A673 (cell line): Measurements from ENCODE around the gene CCDC154. TPM values are rescaled to one million over a fixed set of nuclear protein-coding genes. Genes with fewer than 3 reads are reported as not detected.

Experiments
- BruUV-seq: library from RNA; stranded (reverse); fragments of 400-500 nt; replicated peaks from 2 replicates; lab custom pipeline; 2021; lab: Mats Ljungman, UMichigan
- CTCF ChIA-PET: fragments of 300-600 bp; sonication (Branson Sonifier 250); formaldehyde crosslinking; loops from one replicate; lab custom pipeline; 2022; ENCODE audit warnings: antibody characterized with exemption; lab: Charles Lee
- POLR2A ChIA-PET: fragments of 300-600 bp; sonication (Branson Sonifier 250); formaldehyde crosslinking; loops from one replicate; lab custom pipeline; 2022; ENCODE audit warnings: antibody characterized with exemption; ENCODE audit not compliant: low non-redundant PET; lab: Charles Lee
- DNase-seq: peaks from one replicate; pipeline ENCODE4 v3.0.0-alpha.2; 2015; ENCODE audit warnings: low spot score
- H3K27ac ChIP-seq: fragments of 200-600 bp; sonication (generic); 2 replicates; pipeline ENCODE4 v1.5.1; 2016; ENCODE audit warnings: mixed run types, low read depth, mild to moderate bottlenecking, mixed read lengths, antibody characterized with exemption, low read length; ENCODE audit not compliant: poor library complexity, severe bottlenecking
- H3K27me3 ChIP-seq: fragments of 200-600 bp; sonication (generic); replicated peaks from 2 replicates; pipeline ENCODE4 v1.6.1; 2017; ENCODE audit warnings: mixed run types, low read depth, mild to moderate bottlenecking, mixed read lengths, antibody characterized with exemption, low read length; ENCODE audit not compliant: insufficient read depth, poor library complexity
- H3K36me3 ChIP-seq: fragments of 200-600 bp; sonication (generic); 2 replicates; pipeline ENCODE4 v1.6.1; 2016; ENCODE audit warnings: mixed run types, mild to moderate bottlenecking, mixed read lengths, antibody characterized with exemption, low read length; ENCODE audit not compliant: insufficient read depth, poor library complexity, severe bottlenecking
- H3K4me1 ChIP-seq: fragments of 200-600 bp; sonication (generic); 2 replicates; pipeline ENCODE4 v1.6.1; 2017; ENCODE audit warnings: mixed run types, mild to moderate bottlenecking, mixed read lengths, antibody characterized with exemption, low read length; ENCODE audit not compliant: insufficient read depth, poor library complexity, severe bottlenecking
- H3K4me3 ChIP-seq: fragments of 200-600 bp; sonication (generic); 2 replicates; pipeline ENCODE4 v1.5.1; 2016; ENCODE audit warnings: low read depth, mixed run types, mild to moderate bottlenecking, mixed read lengths, low read length; ENCODE audit not compliant: poor library complexity, severe bottlenecking
- H3K9me3 ChIP-seq: fragments of 200-600 bp; sonication (generic); 2 replicates; pipeline ENCODE4 v1.6.1; 2016; ENCODE audit warnings: mixed run types, low read depth, mild to moderate bottlenecking, mixed read lengths, antibody characterized with exemption, low read length; ENCODE audit not compliant: poor library complexity, severe bottlenecking
- CTCF ChIP-seq: fragments of 300-800, 200-600 bp; sonication (generic); conservative IDR thresholded peaks from 2 replicates; pipeline ENCODE4 v1.5.1; 2017; ENCODE audit warnings: low read depth, mild to moderate bottlenecking, antibody characterized with exemption, low read length, moderate library complexity, mixed read lengths
- EZH2 ChIP-seq: fragments of 200-600 bp; sonication (generic); IDR thresholded peaks from 2 replicates; pipeline ENCODE4 v1.6.1; 2017; ENCODE audit warnings: borderline replicate concordance, low read depth, mild to moderate bottlenecking, mixed read lengths, antibody characterized with exemption, low read length; ENCODE audit not compliant: poor library complexity, severe bottlenecking
- intact Hi-C: fragments of 100-400 bp; cut with micrococcal nuclease; formaldehyde crosslinking; loops from one replicate; pipeline ENCODE4 v1.10.0; 2022; ENCODE audit not compliant: unreplicated experiment
- total RNA-seq: library from RNA; stranded (reverse); gene quantifications from 2 replicates; pipeline ENCODE4 v1.2.3, GENCODE V29; 2021

The CCDC154 gene
- total RNA-seq, 1 experiment from 2014 or later: 1.2 TPM

- intact Hi-C loops: no loop called here
- Histone ChIP-seq H3K4me3 (no peak overlapping the region), H3K27ac (no peak overlapping the region), H3K9me3 (no peaks in the 10 kb centered on the region), H3K4me1 (no peaks in the 10 kb centered on the region), H3K27me3 (no peaks in the 10 kb centered on the region), H3K36me3 (no peaks in the 10 kb centered on the region)
- BruUV-seq: no TSS peak
- TF ChIP-seq EZH2: no peak
- TF ChIP-seq CTCF: no peak
- CTCF ChIA-PET: interaction anchor here (0.5 kb wide), 1 partner anchor 21 kb away, joined by 9 read pairs; no protein-coding TSS in a partner anchor
- DNase-seq: no peak
- POLR2A ChIA-PET: interaction anchor here (0.6 kb wide), 1 partner anchor 132 kb away, joined by 3 read pairs; no protein-coding TSS in a partner anchor
Observed at GRCh38 chr16:1464196-1464893, 20.0 kb upstream of the CCDC154 start.

GRCh38 chr16:1461146-1461545 is 16.8 kb upstream of the CCDC154 start:
- no peak overlapping the region for H3K27ac ChIP-seq
- H3K27me3 ChIP-seq: no peaks in the 10 kb centered on the region
- no peak overlapping the region for H3K4me3 ChIP-seq
- POLR2A ChIA-PET: no interaction called here
- intact Hi-C loops: no loop called here
- no peaks in the 10 kb centered on the region for H3K9me3 ChIP-seq
- TF ChIP-seq EZH2 (no peak), CTCF (no peak)
- no peak for DNase-seq
- no peaks in the 10 kb centered on the region for H3K36me3 ChIP-seq
- no TSS peak for BruUV-seq
- CTCF ChIA-PET: no interaction called here
- no peaks in the 10 kb centered on the region for H3K4me1 ChIP-seq

- intact Hi-C loops: no loop called here
- Histone ChIP-seq H3K27ac (no peak overlapping the region), H3K27me3 (no peaks in the 10 kb centered on the region), H3K4me3 (no peak overlapping the region), H3K4me1 (no peaks in the 10 kb centered on the region), H3K9me3 (no peaks in the 10 kb centered on the region), H3K36me3 (no peaks in the 10 kb centered on the region)
- DNase-seq: no peak
- BruUV-seq: no TSS peak
- TF ChIP-seq EZH2 (no peak), CTCF (no peak)
- ChIA-PET POLR2A (no interaction called here), CTCF (no interaction called here)
Observed at GRCh38 chr16:1460602-1461138, 16.3 kb upstream of the CCDC154 start.
